ENCODE measurements around the gene PDZRN4.

- TF ChIP-seq, protein P1, sequence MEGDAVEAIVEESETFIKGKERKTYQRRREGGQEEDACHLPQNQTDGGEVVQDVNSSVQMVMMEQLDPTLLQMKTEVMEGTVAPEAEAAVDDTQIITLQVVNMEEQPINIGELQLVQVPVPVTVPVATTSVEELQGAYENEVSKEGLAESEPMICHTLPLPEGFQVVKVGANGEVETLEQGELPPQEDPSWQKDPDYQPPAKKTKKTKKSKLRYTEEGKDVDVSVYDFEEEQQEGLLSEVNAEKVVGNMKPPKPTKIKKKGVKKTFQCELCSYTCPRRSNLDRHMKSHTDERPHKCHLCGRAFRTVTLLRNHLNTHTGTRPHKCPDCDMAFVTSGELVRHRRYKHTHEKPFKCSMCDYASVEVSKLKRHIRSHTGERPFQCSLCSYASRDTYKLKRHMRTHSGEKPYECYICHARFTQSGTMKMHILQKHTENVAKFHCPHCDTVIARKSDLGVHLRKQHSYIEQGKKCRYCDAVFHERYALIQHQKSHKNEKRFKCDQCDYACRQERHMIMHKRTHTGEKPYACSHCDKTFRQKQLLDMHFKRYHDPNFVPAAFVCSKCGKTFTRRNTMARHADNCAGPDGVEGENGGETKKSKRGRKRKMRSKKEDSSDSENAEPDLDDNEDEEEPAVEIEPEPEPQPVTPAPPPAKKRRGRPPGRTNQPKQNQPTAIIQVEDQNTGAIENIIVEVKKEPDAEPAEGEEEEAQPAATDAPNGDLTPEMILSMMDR (IDR thresholded peaks at IDR 0.05): no peak
- no peak for TF ChIP-seq POLR2A (IDR thresholded peaks at IDR 0.05)
These were observed 280.2 kb downstream of the PDZRN4 start for GRCh38 chr12:41468341-41468740.
